SH-SY5Y (cell line): ENCODE measurements around the gene ACER3.

ENCODE experiments used
- GATA2 ChIP-seq: IDR thresholded peaks from 2 replicates; pipeline ENCODE4 v1.6.1; 2011; ENCODE audit warnings: mild to moderate bottlenecking, low read depth, low read length
- GATA3 ChIP-seq: IDR thresholded peaks from 2 replicates; pipeline ENCODE4 v1.6.1; 2011; ENCODE audit warnings: low read depth, mild to moderate bottlenecking, low read length, moderate library complexity

DNA sequence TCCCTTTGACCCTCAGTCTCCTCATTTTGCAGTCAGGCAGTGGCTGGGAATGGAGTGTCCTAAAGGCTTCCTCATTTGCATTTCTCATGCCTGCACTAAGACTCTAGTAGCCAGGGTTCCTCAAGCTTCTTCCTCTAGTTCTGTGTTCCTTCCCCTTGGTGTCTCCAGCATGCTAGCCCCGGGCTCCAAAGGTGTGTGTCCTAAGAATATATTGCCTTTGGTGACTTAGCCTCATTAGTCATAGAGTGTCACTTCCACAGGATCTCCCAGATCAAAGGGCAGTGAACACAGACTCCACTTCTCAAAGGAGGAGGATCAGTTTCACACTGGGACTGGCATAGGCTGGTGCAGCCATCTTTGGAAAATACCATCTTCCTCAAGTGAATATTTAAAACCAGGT is 21.4 kb upstream of the ACER3 start:
- TF ChIP-seq GATA3 (no peak), GATA2 (no peak)
